NB4 (cell line): ENCODE data around the gene TC2N.

Experiments used
- TF ChIP-seq, protein P1 (sequence below): IDR thresholded peaks from 2 replicates; pipeline ENCODE4 v1.6.1; 2011; ENCODE audit warnings: low read depth, low read length
- TF ChIP-seq, protein P2 (sequence below): IDR thresholded peaks from one replicate; pipeline ENCODE4 v1.5.1; 2012; ENCODE audit warnings: low read depth, low read length

DNA sequence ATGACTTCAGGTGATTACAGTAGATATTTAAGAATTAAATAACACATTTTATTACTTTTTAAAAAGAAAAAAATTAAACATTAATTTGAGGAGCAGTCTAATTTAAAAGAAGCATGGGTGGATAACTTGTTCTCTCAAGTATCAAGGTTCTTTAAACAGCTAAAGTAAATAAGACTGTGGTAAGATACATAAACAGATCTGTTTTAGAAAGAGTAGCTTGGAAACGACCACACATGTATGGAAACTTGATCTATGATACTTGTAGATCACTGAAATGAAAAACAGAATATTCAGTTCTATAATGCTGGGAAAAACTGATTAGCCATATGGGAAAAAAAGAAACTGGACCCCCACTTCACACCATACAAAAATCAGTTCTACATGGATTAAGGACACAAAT, 36.0 kb downstream of the TC2N start:
- TF ChIP-seq, protein P1, sequence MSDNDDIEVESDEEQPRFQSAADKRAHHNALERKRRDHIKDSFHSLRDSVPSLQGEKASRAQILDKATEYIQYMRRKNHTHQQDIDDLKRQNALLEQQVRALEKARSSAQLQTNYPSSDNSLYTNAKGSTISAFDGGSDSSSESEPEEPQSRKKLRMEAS: no peak
- TF ChIP-seq, protein P2, sequence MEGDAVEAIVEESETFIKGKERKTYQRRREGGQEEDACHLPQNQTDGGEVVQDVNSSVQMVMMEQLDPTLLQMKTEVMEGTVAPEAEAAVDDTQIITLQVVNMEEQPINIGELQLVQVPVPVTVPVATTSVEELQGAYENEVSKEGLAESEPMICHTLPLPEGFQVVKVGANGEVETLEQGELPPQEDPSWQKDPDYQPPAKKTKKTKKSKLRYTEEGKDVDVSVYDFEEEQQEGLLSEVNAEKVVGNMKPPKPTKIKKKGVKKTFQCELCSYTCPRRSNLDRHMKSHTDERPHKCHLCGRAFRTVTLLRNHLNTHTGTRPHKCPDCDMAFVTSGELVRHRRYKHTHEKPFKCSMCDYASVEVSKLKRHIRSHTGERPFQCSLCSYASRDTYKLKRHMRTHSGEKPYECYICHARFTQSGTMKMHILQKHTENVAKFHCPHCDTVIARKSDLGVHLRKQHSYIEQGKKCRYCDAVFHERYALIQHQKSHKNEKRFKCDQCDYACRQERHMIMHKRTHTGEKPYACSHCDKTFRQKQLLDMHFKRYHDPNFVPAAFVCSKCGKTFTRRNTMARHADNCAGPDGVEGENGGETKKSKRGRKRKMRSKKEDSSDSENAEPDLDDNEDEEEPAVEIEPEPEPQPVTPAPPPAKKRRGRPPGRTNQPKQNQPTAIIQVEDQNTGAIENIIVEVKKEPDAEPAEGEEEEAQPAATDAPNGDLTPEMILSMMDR: no peak
